Measurements from ENCODE around the gene ANAPC16.

GRCh38 chr10:72229261-72230251 is 13.7 kb downstream of the ANAPC16 start:
- TF ChIP-seq CTCF (IDR thresholded peaks at IDR 0.05; ENCODE audit: borderline replicate concordance, extremely low read depth, low read length, poor library complexity, severe bottlenecking) (no peak), EZH2 (IDR thresholded peaks at IDR 0.05; ENCODE audit: borderline replicate concordance, low read depth, low read length, severe bottlenecking) (no peak)

All from DND-41 (cell line).